ENCODE data around the gene EXOC3.

The EXOC3 gene

GRCh38 chr5:478982-479535 lies 36.1 kb downstream of the EXOC3 start:
- no peak for DNase-seq
- Histone ChIP-seq H3K4me3 (ENCODE audit: insufficient read depth, low read depth, low read length, poor library complexity, severe bottlenecking) (no peak overlapping the region), H3K27me3 (replicated peaks; ENCODE audit: control insufficient read depth, insufficient read depth, low read length, poor library complexity, severe bottlenecking) (peaks cover 3% of the 10 kb centered on the region), H3K27ac (ENCODE audit: insufficient read depth, low read length, poor library complexity, severe bottlenecking) (no peak overlapping the region), H3K4me1 (ENCODE audit: control insufficient read depth, insufficient read depth, low read length, poor library complexity, severe bottlenecking) (peaks cover 6% of the 10 kb centered on the region), H3K36me3 (ENCODE audit: control insufficient read depth, insufficient read depth, low read length) (no peaks in the 10 kb centered on the region), H3K9me3 (ENCODE audit: control insufficient read depth, low read length) (no peaks in the 10 kb centered on the region)

- Histone ChIP-seq H3K4me1 (ENCODE audit: control insufficient read depth, insufficient read depth, low read length, poor library complexity, severe bottlenecking) (peaks cover 5% of the 10 kb centered on the region), H3K27me3 (replicated peaks; ENCODE audit: control insufficient read depth, insufficient read depth, low read length, poor library complexity, severe bottlenecking) (peaks cover 3% of the 10 kb centered on the region), H3K36me3 (ENCODE audit: control insufficient read depth, insufficient read depth, low read length) (no peaks in the 10 kb centered on the region), H3K27ac (ENCODE audit: insufficient read depth, low read length, poor library complexity, severe bottlenecking) (no peak overlapping the region), H3K9me3 (ENCODE audit: control insufficient read depth, low read length) (no peaks in the 10 kb centered on the region), H3K4me3 (ENCODE audit: insufficient read depth, low read depth, low read length, poor library complexity, severe bottlenecking) (no peak overlapping the region)
- no peak for DNase-seq
Observed at GRCh38 chr5:479566-480319, 36.8 kb downstream of the EXOC3 start.

- Histone ChIP-seq H3K36me3 (ENCODE audit: control insufficient read depth, insufficient read depth, low read length) (no peaks in the 10 kb centered on the region), H3K27ac (ENCODE audit: insufficient read depth, low read length, poor library complexity, severe bottlenecking) (no peak overlapping the region), H3K4me3 (ENCODE audit: insufficient read depth, low read depth, low read length, poor library complexity, severe bottlenecking) (no peak overlapping the region), H3K9me3 (ENCODE audit: control insufficient read depth, low read length) (no peaks in the 10 kb centered on the region), H3K27me3 (replicated peaks; ENCODE audit: control insufficient read depth, insufficient read depth, low read length, poor library complexity, severe bottlenecking) (peaks cover 3% of the 10 kb centered on the region), H3K4me1 (ENCODE audit: control insufficient read depth, insufficient read depth, low read length, poor library complexity, severe bottlenecking) (peaks cover 4% of the 10 kb centered on the region)
- DNase-seq = no peak
Observed at GRCh38 chr5:481347-481746, 38.4 kb downstream of the EXOC3 start.

- Histone ChIP-seq H3K27ac (ENCODE audit: insufficient read depth, low read length, poor library complexity, severe bottlenecking) (no peak overlapping the region), H3K9me3 (ENCODE audit: control insufficient read depth, low read length) (no peaks in the 10 kb centered on the region), H3K27me3 (replicated peaks; ENCODE audit: control insufficient read depth, insufficient read depth, low read length, poor library complexity, severe bottlenecking) (peaks cover 3% of the 10 kb centered on the region), H3K36me3 (ENCODE audit: control insufficient read depth, insufficient read depth, low read length) (no peaks in the 10 kb centered on the region), H3K4me3 (ENCODE audit: insufficient read depth, low read depth, low read length, poor library complexity, severe bottlenecking) (no peak overlapping the region), H3K4me1 (ENCODE audit: control insufficient read depth, insufficient read depth, low read length, poor library complexity, severe bottlenecking) (peaks cover 4% of the 10 kb centered on the region)
- DNase-seq = no peak
Observed at GRCh38 chr5:482021-482420, 39.0 kb downstream of the EXOC3 start.

- Histone ChIP-seq H3K27ac (ENCODE audit: insufficient read depth, low read length, poor library complexity, severe bottlenecking) (no peak overlapping the region), H3K27me3 (replicated peaks; ENCODE audit: control insufficient read depth, insufficient read depth, low read length, poor library complexity, severe bottlenecking) (peaks cover 3% of the 10 kb centered on the region)
Observed at GRCh38 chr5:482506-482905, 39.5 kb downstream of the EXOC3 start.

GRCh38 chr5:483011-483410 lies 40.0 kb downstream of the EXOC3 start:
- Histone ChIP-seq H3K27ac (ENCODE audit: insufficient read depth, low read length, poor library complexity, severe bottlenecking) (no peak overlapping the region), H3K4me1 (ENCODE audit: control insufficient read depth, insufficient read depth, low read length, poor library complexity, severe bottlenecking) (peaks cover 4% of the 10 kb centered on the region), H3K4me3 (ENCODE audit: insufficient read depth, low read depth, low read length, poor library complexity, severe bottlenecking) (no peak overlapping the region), H3K9me3 (ENCODE audit: control insufficient read depth, low read length) (no peaks in the 10 kb centered on the region), H3K27me3 (replicated peaks; ENCODE audit: control insufficient read depth, insufficient read depth, low read length, poor library complexity, severe bottlenecking) (peaks cover 3% of the 10 kb centered on the region), H3K36me3 (ENCODE audit: control insufficient read depth, insufficient read depth, low read length) (no peaks in the 10 kb centered on the region)
- DNase-seq = no peak

More at GRCh38 chr5:482506-482905, 39.5 kb downstream of the EXOC3 start:
- Histone ChIP-seq H3K4me3 (ENCODE audit: insufficient read depth, low read depth, low read length, poor library complexity, severe bottlenecking) (no peak overlapping the region), H3K9me3 (ENCODE audit: control insufficient read depth, low read length) (no peaks in the 10 kb centered on the region), H3K4me1 (ENCODE audit: control insufficient read depth, insufficient read depth, low read length, poor library complexity, severe bottlenecking) (peaks cover 4% of the 10 kb centered on the region), H3K36me3 (ENCODE audit: control insufficient read depth, insufficient read depth, low read length) (no peaks in the 10 kb centered on the region)
- no peak for DNase-seq

GRCh38 chr5:483434-484140 lies 40.6 kb downstream of the EXOC3 start:
- H3K4me1 ChIP-seq (ENCODE audit: control insufficient read depth, insufficient read depth, low read length, poor library complexity, severe bottlenecking) = peaks cover 4% of the 10 kb centered on the region
- no peaks in the 10 kb centered on the region for H3K36me3 ChIP-seq (ENCODE audit: control insufficient read depth, insufficient read depth, low read length)
- no peaks in the 10 kb centered on the region for H3K9me3 ChIP-seq (ENCODE audit: control insufficient read depth, low read length)
- no peak for DNase-seq
- H3K27me3 ChIP-seq (replicated peaks; ENCODE audit: control insufficient read depth, insufficient read depth, low read length, poor library complexity, severe bottlenecking) = peaks cover 3% of the 10 kb centered on the region
- H3K27ac ChIP-seq (ENCODE audit: insufficient read depth, low read length, poor library complexity, severe bottlenecking) = no peak overlapping the region
- no peak overlapping the region for H3K4me3 ChIP-seq (ENCODE audit: insufficient read depth, low read depth, low read length, poor library complexity, severe bottlenecking)

GRCh38 chr5:484556-484955 lies 41.6 kb downstream of the EXOC3 start:
- no peaks in the 10 kb centered on the region for H3K36me3 ChIP-seq (ENCODE audit: control insufficient read depth, insufficient read depth, low read length)
- peaks cover 3% of the 10 kb centered on the region for H3K27me3 ChIP-seq (replicated peaks; ENCODE audit: control insufficient read depth, insufficient read depth, low read length, poor library complexity, severe bottlenecking)
- H3K27ac ChIP-seq (ENCODE audit: insufficient read depth, low read length, poor library complexity, severe bottlenecking) = no peak overlapping the region
- peaks cover 4% of the 10 kb centered on the region for H3K4me1 ChIP-seq (ENCODE audit: control insufficient read depth, insufficient read depth, low read length, poor library complexity, severe bottlenecking)
- no peak overlapping the region for H3K4me3 ChIP-seq (ENCODE audit: insufficient read depth, low read depth, low read length, poor library complexity, severe bottlenecking)
- no peaks in the 10 kb centered on the region for H3K9me3 ChIP-seq (ENCODE audit: control insufficient read depth, low read length)
- no peak for DNase-seq

GRCh38 chr5:485113-485945 lies 42.4 kb downstream of the EXOC3 start:
- peaks cover 4% of the 10 kb centered on the region for H3K4me1 ChIP-seq (ENCODE audit: control insufficient read depth, insufficient read depth, low read length, poor library complexity, severe bottlenecking)
- H3K36me3 ChIP-seq (ENCODE audit: control insufficient read depth, insufficient read depth, low read length) = no peaks in the 10 kb centered on the region
- no peak overlapping the region for H3K27ac ChIP-seq (ENCODE audit: insufficient read depth, low read length, poor library complexity, severe bottlenecking)
- H3K9me3 ChIP-seq (ENCODE audit: control insufficient read depth, low read length) = no peaks in the 10 kb centered on the region
- H3K4me3 ChIP-seq (ENCODE audit: insufficient read depth, low read depth, low read length, poor library complexity, severe bottlenecking) = no peak overlapping the region
- DNase-seq = no peak
- peaks cover 3% of the 10 kb centered on the region for H3K27me3 ChIP-seq (replicated peaks; ENCODE audit: control insufficient read depth, insufficient read depth, low read length, poor library complexity, severe bottlenecking)

All from effector memory CD4-positive, alpha-beta T cell (primary cell).